Hepatocyte (in vitro differentiated cells): ENCODE results near the gene LTO1. TPM values are rescaled to one million over a fixed set of nuclear protein-coding genes. Genes with fewer than 3 reads are reported as not detected.

Experiments used
- DNase-seq: peaks from one replicate; pipeline ENCODE4 v3.0.0-alpha.2; 2016; ENCODE audit warnings: low spot score
- H2AFZ ChIP-seq: fragments of 200-600 bp; sonication (generic); 2 replicates; pipeline ENCODE4 v1.6.0; 2016; ENCODE audit warnings: antibody characterized with exemption, mild to moderate bottlenecking
- H3K27ac ChIP-seq: fragments of 200-600 bp; sonication (generic); 2 replicates; pipeline ENCODE4 v1.5.1; 2016; ENCODE audit warnings: mild to moderate bottlenecking
- H3K27me3 ChIP-seq: fragments of 200-600 bp; sonication (generic); 2 replicates; pipeline ENCODE4 v1.6.1; 2016
- H3K36me3 ChIP-seq: fragments of 200-600 bp; sonication (generic); replicated peaks from 2 replicates; pipeline ENCODE4 v1.5.1; 2016; ENCODE audit warnings: low read depth; ENCODE audit not compliant: insufficient read depth
- H3K4me1 ChIP-seq: fragments of 200-600 bp; sonication (generic); 2 replicates; pipeline ENCODE4 v1.5.1; 2016; ENCODE audit warnings: mild to moderate bottlenecking, moderate library complexity; ENCODE audit not compliant: insufficient read depth
- H3K4me2 ChIP-seq: fragments of 200-600 bp; sonication (generic); 2 replicates; pipeline ENCODE4 v1.6.0; 2016
- H3K4me3 ChIP-seq: fragments of 200-600 bp; sonication (generic); 2 replicates; pipeline ENCODE4 v1.5.1; 2016; ENCODE audit warnings: mild to moderate bottlenecking
- H3K79me2 ChIP-seq: fragments of 200-600 bp; sonication (generic); 2 replicates; pipeline ENCODE4 v1.6.0; 2017; ENCODE audit warnings: mild to moderate bottlenecking
- H3K9me2 ChIP-seq: fragments of 200-600 bp; sonication (generic); replicated peaks from 2 replicates; pipeline ENCODE4 v1.6.0; 2017; ENCODE audit warnings: mild to moderate bottlenecking; ENCODE audit not compliant: insufficient read depth
- H3K9me3 ChIP-seq: fragments of 200-600 bp; sonication (generic); 2 replicates; pipeline ENCODE4 v1.5.1; 2016; ENCODE audit warnings: low read depth, mild to moderate bottlenecking
- H4K20me1 ChIP-seq: fragments of 200-600 bp; sonication (generic); 2 replicates; pipeline ENCODE4 v1.6.0; 2016; ENCODE audit warnings: mild to moderate bottlenecking; ENCODE audit not compliant: insufficient read depth, poor library complexity, severe bottlenecking
- CTCF ChIP-seq: fragments of 200-600 bp; sonication (generic); IDR thresholded peaks from 2 replicates; pipeline ENCODE4 v1.5.1; 2016; ENCODE audit warnings: antibody characterized with exemption, mild to moderate bottlenecking; ENCODE audit not compliant: poor library complexity
- EZH2 ChIP-seq: fragments of 200-600 bp; sonication (generic); IDR thresholded peaks from 2 replicates; pipeline ENCODE4 v1.6.1; 2016; ENCODE audit warnings: antibody characterized with exemption, mild to moderate bottlenecking, borderline replicate concordance
- EZH2phosphoT487 ChIP-seq: fragments of 200-600 bp; sonication (generic); IDR thresholded peaks from one replicate; pipeline ENCODE4 v1.6.1; 2018; ENCODE audit warnings: antibody characterized with exemption, mild to moderate bottlenecking, low read depth, moderate library complexity; ENCODE audit not compliant: unreplicated experiment, severe bottlenecking
- WGBS: methylation state at CpG from one replicate; pipeline ENCODE4 v1.1.6; 2016; ENCODE audit warnings: low lambda C conversion rate; ENCODE audit errors: missing lambda C conversion rate; 5-methylcytosine and 5-hydroxymethylcytosine counted together
- polyA plus RNA-seq: library from polyadenylated mRNA; unstranded; fragments of >200 nt; fragmentation: Nextera tagmentation; extraction: Ambion mirVana; gene quantifications from 2 replicates; pipeline ENCODE4 v1.2.1, GENCODE V29; 2016
- total RNA-seq: library from RNA; depleted of rRNA; stranded (reverse); fragments of >200 nt; gene quantifications from 2 replicates; pipeline ENCODE4 v1.2.3, GENCODE V29; 2014

LTO1 gene
- total and polyA plus RNA-seq, 2 experiments from 2014 or later, result 12.6 to 13.4 TPM

- no peaks in the 10 kb centered on the region for H3K9me3 ChIP-seq
- 94% methylated on average over 4 of the region's 4 CpGs for WGBS
- no peak overlapping the region for H3K4me3 ChIP-seq
- DNase-seq, result no peak
- H3K27ac ChIP-seq, result no peak overlapping the region
- no peak overlapping the region for H3K4me2 ChIP-seq
- H3K27me3 ChIP-seq, result no peaks in the 10 kb centered on the region
- no peak overlapping the region for H2AFZ ChIP-seq
- no peaks in the 10 kb centered on the region for H3K79me2 ChIP-seq
- TF ChIP-seq EZH2phosphoT487, result no peak
- no peak for TF ChIP-seq EZH2
- TF ChIP-seq CTCF, result no peak
- no peaks in the 10 kb centered on the region for H3K36me3 ChIP-seq
- no peaks in the 10 kb centered on the region for H4K20me1 ChIP-seq
- H3K4me1 ChIP-seq, result no peaks in the 10 kb centered on the region
- H3K9me2 ChIP-seq, result no peaks in the 10 kb centered on the region
Measured at GRCh38 chr11:69617220-69617619, 57.9 kb downstream of the LTO1 start.

Other genes starting within 250 kb of the LTO1 start
- gene LINC01488, start 193.7 kb downstream of the LTO1 start, total RNA-seq, result 0.27 and 0.64 TPM in 2 replicates
- gene LINC01488, start 193.7 kb downstream of the LTO1 start, polyA plus RNA-seq, result 0.59 and 0.71 TPM in 2 replicates
- gene CCND1, start 34.2 kb downstream of the LTO1 start, total RNA-seq, result 69.6 and 80.2 TPM in 2 replicates
- 81.9 and 82.9 TPM in 2 replicates for gene CCND1, start 34.2 kb downstream of the LTO1 start, polyA plus RNA-seq
- 0.16 and 1.0 TPM in 2 replicates for gene FGF19, start 28.7 kb upstream of the LTO1 start, total RNA-seq
- gene FGF19, start 28.7 kb upstream of the LTO1 start, polyA plus RNA-seq, result not detected in 2 replicates
- gene FGF4, start 100.0 kb upstream of the LTO1 start, total RNA-seq, result not detected in 2 replicates
- gene FGF4, start 100.0 kb upstream of the LTO1 start, polyA plus RNA-seq, result not detected in 2 replicates
- not detected in 2 replicates for gene FGF3, start 144.1 kb upstream of the LTO1 start, total RNA-seq
- gene FGF3, start 144.1 kb upstream of the LTO1 start, polyA plus RNA-seq, result not detected in 2 replicates